GM18951 (cell line): ENCODE data around the gene SUPT6H.
"Not testable (repeated sequence)": the region's sequence is repeated elsewhere in the genome, so short reads cannot be mapped to it uniquely, and the experiment has no call there.

Source experiments
- POLR2A ChIP-seq: IDR thresholded peaks from 4 replicates; pipeline ENCODE4 v1.6.1; 2011; ENCODE audit warnings: mild to moderate bottlenecking; ENCODE audit not compliant: insufficient read length, insufficient read depth; ENCODE audit errors: extremely low read depth
- in situ Hi-C: fragments of 300-500 bp; cut with MboI; formaldehyde crosslinking; loops from one replicate; pipeline ENCODE4 v1.12.0; 2022; ENCODE audit warnings: low sequenced_read_pairs, mixed read lengths, inconsistent platforms; ENCODE audit not compliant: unreplicated experiment

SUPT6H gene

DNA sequence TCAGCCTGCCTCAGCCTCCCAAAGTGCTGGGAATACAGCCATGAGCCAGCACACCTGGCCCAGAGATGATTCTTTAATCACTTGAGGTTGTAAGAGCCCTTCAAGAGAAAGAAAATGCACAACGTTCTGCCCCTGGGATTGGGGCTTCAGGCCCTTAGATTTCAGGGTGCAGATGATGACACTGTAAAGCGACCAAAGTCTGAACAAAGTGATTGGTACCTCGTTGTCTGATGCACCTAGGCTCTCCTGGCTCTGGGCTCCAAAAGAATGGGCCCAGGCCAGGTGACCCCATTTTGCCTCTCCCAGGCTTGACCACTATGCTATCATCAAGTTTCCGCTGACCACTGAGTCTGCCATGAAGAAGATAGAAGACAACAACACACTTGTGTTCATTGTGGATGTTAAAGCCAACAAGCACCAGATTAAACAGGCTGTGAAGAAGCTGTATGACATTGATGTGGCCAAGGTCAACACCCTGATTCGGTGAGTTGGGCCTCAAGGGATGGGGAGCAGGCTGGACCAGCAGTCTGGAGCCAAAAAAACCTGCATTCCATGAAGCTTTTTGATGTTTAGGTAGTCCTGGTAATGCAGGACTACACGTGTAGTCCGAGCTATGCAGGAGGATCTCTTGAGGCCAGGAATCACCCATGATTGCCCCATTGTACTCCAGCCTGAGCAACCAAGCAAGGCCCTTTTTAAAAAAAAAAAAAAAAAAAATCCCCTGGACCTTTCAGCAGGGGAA, 60.6 kb downstream of the SUPT6H start:
- TF ChIP-seq POLR2A = no peak
- in situ Hi-C loops = no loop called here

DNA sequence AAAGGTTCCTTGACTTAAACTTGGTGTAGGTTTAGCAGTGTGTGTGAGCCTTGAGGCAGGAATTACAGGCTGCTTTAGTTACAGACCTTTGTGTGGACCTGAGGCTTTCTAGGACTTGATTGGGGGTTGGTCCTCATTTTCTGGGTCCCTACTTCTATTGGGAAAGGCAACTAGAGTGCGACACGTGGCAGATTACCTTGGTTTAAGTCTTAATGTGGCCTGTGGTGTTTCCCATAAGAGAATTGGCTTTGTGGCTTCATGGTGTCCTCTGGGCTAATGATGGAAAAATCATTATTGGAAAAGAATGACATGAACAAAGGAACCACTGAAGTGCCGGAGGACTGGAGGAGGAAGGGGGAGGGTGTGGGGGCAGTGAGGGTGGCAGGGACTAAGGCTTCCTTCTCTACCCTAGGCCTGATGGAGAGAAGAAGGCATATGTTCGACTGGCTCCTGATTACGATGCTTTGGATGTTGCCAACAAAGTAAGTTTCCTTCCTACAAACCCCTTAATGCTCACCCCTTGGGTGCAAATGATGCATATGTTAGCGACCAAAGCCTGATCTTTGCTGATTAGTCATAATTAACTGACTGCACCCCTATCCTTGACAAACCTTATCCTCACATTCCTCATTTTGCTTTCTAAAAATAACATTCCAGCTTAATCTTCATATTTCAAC, 61.3 kb downstream of the SUPT6H start:
- in situ Hi-C loops = no loop called here

DNA sequence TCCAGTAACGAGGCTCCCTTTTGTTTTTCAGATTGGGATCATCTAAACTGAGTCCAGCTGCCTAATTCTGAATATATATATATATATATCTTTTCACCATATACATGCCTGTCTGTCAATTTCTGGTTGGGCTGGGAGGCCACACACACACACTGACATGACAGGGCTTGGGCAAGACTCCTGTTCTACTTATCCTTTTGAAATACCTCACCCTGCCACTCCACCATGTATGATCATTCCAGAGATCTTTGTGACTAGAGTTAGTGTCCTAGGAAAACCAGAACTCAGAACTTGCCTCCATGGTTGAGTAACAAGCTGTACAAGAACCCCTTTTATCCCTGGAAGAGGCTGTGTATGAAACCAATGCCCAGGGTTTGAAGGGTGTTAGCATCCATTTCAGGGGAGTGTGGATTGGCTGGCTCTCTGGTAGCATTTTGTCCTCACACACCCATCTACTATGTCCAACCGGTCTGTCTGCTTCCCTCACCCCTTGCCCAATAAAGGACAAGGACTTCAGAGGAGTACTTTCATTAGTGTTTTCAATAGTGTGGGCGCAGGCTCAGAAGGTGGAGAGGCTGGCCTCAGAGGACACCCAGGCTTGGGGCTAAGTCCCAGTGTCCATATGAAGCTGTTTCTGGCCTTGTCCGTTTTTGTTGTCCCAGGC, 62.0 kb downstream of the SUPT6H start:
- in situ Hi-C loops = not testable (repeated sequence)

More for the DNA sequence above, 61.3 kb downstream of the SUPT6H start:
- TF ChIP-seq POLR2A = no peak

DNA sequence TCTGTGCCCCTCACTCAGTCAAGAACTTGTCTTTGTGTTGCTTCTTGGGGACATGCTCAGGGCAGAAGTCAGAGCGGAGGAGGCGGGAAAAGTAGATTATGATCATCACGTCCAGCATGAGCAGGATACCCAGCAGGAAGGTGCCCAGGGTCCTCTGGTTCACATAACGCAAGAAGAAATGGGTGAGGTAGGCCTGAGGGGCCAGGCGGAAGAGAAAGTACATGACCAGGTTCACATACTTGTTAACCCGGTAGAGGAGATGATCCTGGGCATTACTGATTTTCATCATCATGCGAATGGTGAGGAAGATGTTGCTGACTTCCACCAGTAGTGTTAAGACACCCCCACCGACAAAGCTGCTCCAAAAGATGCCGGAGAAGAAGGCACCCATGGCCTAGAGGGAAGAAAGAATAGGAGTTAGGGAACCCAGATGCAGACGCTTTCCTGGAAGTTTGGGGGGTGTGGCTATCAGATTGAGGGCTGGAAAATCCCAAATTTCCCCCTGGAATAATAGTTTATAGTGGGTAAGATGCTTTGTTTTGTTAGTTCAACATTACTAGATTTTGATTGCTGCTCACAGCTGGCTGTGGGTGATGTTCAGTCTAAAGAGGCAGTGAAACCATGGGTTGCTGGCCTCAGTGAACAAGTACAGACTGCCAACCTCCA, 62.6 kb downstream of the SUPT6H start:
- no peak for TF ChIP-seq POLR2A
- in situ Hi-C loops = no loop called here

DNA sequence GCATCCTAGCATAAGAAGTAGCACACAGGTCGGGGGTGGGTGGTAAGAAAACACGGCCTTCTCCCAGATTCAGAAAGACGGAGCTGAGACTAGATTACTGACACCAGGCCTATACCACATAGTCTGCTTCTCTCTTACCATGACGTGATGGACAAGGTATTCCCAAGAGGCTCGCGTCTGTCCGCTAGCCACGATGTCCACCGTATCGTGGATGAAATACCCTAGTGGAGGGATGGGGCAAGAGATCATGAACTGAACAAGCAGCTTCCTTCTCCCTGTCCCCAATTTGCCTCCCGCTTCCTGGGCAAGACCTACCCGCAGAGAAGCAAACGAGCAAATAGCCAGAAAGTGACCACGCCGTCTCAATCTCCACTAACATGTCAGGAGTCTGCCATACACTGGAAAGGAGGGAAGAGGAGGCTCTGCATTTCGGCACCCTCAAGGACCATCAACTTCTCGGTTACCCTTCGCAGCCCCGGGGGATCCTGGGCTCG, 63.2 kb downstream of the SUPT6H start:
- TF ChIP-seq POLR2A = peak; percentile 61
- in situ Hi-C loops = no loop called here

DNA sequence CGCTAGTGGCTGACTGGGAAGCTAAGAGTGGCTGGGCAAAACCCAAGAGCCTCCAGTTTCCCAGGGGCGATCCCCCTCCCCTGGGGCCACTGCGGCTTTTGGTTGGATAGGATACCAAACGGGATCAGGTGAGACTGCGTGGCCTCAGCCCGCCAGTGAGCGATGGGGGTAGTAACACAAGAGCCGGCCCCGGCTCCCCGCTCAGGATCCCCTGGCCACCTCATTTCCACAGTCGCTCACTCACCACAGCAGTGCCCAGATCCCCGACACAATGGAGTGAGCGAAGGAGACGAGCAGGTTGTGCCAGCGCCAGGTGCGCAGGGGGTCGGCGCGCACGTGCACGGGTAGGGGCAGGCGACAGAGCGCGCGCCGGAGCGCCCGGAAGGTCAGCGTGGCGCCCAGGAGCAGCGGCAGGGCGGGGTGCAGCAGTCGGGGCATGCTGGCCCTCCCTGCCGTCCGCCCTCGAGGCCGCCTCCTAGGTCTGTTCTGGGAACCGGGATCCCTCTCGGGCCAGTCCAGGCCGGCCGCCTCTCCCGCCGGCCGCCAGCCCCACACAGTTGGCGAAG, 63.7 kb downstream of the SUPT6H start:
- in situ Hi-C loops = no loop called here
- peak; percentile 68 for TF ChIP-seq POLR2A

DNA sequence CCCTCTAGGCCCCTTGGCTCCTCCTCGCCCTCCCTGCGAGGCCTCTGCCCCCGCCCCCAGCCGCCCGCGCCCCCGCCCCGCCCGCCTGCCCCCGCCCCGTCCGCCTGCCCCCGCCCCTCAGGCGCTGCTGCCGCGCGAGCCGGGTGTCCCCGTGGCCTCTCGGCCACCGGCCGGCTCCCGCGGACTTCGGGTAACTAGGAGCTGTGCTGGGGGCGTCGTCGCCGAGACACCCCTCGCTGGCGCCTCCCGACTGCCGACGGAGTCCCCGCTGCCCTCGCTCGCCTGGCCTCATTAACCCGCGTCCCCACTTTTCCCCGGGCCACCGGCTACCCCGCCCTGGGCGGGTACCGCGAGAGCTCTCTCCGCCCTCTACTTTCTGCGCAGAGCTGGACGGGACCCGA, 64.2 kb downstream of the SUPT6H start, which contains the start of gene TLCD1:
TSS of gene TLCD1 (minus strand) at position 8 of the 401 bp plus-strand sequence. CDS start 136 bp downstream, outside the sequence.
- in situ Hi-C loops = no loop called here
- TF ChIP-seq POLR2A = no peak

DNA sequence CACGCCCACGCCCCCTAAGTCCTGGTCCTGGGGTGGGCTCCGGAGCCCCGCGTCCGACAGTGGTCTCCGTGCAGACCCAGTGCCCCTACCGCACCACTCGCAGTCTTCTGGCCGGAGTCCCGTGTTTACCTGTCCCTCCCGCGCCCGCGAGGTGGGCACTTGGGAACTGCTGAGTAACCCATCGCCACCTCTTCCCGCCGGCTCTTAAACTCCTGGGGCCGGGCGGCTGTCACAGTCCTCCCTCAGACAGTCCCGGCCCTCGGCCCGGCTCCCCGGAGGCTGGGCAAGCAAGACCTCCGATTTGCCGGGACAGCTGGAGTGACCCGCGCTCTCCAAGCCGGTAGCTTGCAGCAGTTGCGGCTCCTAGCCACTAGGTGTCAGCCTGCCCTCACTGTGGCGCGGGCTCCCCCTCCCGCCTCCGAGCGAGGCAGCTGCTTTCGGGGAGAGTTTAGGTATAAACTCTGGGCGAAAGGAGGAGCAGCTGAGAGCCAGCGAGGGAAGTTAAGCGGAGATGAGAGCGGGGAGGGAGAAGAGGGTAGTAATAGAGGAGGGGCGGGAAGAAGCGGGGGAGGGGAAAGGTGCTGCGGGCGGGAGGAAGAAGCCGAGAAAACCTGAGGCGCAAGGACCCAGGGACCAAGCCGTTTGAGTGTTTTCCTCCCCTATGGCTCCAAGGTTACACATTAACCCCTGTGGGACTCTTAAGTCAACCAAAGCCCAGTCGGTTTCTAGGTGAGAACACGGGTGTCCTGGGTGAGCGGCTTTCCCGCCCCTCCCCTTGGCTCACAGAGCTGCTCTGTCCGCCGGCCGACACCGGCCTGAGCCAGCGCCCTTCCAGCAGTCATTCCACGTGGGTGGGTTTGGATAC, 64.9 kb downstream of the SUPT6H start:
- in situ Hi-C loops = no loop called here
- peak; percentile 81 for TF ChIP-seq POLR2A

DNA sequence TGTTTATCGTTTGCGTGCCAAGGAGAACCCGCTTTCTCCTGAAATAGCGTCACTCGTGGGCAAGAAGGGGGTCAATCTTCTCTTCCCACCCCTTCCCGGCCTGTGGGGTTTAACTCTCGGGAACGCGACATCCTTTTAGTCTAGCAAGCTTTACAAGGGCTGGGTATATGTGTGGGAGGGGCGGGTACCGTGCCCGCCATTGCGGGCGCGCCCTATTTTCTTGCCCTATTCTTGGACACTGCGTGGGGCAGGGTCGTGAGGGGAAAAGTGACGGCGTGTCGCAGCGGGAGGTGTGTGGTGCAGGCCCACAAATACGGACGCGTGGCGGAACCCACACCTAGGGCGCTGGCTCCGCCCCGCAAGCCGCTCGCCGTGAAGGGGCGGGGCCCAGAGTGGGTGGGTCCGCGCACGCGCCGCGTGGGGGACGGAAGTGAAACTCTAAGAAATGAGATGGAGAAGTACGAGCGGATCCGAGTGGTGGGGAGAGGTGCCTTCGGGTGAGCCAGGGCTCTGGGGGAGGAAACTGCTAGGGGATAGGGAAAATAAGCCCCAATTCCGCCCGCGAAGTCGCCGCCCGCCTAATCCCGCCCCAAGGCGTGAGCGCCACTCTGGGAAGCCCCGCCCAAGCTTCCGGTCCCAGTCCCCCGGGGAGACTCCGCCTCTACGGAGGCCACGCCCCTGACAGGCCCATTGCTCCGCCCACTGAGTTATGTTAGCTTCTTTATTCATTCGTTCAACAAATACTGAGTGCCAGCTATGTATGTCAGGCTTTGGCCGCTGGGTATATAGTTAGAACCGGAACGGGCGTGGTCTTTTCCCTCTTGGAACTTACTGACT, 66.6 kb downstream of the SUPT6H start, which contains the start of gene NEK8:
TSS of gene NEK8 (plus strand) at position 425 of the 837 bp plus-strand sequence. CDS start at position 451, 26 bp downstream.
- in situ Hi-C loops = no loop called here
- peak; percentile 68 for TF ChIP-seq POLR2A

DNA sequence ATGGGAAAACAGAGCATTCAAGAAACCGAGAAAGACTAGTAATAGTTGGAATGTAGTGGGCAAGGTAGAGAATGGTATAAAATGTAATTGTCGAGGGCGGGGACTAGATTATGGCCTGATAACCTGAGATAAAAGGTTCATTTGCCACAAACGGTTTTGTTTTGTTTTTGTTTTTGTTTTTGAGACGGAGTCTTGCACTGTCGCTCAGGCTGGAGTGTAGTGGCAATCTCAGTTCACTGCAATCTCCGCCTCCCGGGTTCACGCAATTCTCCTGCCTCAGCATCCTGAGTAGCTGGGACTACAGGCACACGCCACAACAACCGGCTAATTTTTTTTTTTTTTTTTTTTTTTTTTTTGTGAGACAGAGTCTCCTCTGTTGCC, 67.9 kb downstream of the SUPT6H start:
- TF ChIP-seq POLR2A = no peak
- in situ Hi-C loops = no loop called here

DNA sequence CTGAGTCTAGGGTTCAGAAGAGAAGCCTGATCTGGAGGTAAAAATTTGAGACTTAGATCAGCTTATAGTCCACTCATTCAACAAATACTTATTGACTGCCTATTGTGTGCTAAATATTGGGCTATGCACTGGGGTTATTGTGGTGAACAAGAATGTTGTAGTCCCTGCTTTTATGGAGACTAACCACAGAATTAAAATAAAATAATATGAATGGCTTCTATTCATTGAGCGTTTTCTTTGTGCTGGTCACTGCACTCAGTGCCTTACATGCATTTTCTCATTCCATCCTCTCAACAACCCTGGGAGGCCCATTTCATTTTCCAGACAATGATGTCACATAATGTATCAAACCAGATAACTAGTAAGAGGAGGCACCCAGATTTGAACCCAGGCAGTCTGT, 71.3 kb downstream of the SUPT6H start:
- no peak for TF ChIP-seq POLR2A
- in situ Hi-C loops = no loop called here
